Colonic mucosa (tissue), 4 donors: ENCODE measurements around the gene ABCA7. TPM values are rescaled to one million over a fixed set of nuclear protein-coding genes. Genes with fewer than 3 reads are reported as not detected.

Source experiments
- DNase-seq: peaks from one replicate; pipeline ENCODE4 v3.0.0-alpha.2; 2020
- H3K27ac ChIP-seq: fragments of 200-600 bp; one replicate; pipeline ENCODE4 v1.8.0; 2021
- H3K27me3 ChIP-seq: fragments of 200-600 bp; one replicate; pipeline ENCODE4 v1.8.0; 2021
- H3K36me3 ChIP-seq: fragments of 200-600 bp; one replicate; pipeline ENCODE4 v1.8.0; 2021
- H3K4me1 ChIP-seq: fragments of 200-600 bp; one replicate; pipeline ENCODE4 v1.8.0; 2021; ENCODE audit warnings: mild to moderate bottlenecking
- H3K4me3 ChIP-seq: fragments of 200-600 bp; one replicate; pipeline ENCODE4 v1.8.0; 2021
- H3K9ac ChIP-seq, 2 donors: one replicate each; pipeline ENCODE4 v1.7.0; 2013; ENCODE audit warnings: control low read depth in 2 of 2, low read depth in 2 of 2, low read length in 2 of 2
- H3K9me3 ChIP-seq: fragments of 200-600 bp; one replicate; pipeline ENCODE4 v1.8.0; 2021
- CTCF ChIP-seq: fragments of 200-600 bp; IDR thresholded peaks from one replicate; pipeline ENCODE4 v1.8.0; 2022; ENCODE audit warnings: antibody characterized with exemption, mild to moderate bottlenecking
- intact Hi-C: fragments of 100-400 bp; cut with DNase I; formaldehyde crosslinking; loops from one replicate; pipeline ENCODE4 v1.14.1; 2022
- total RNA-seq, 2 donors: library from RNA; stranded (reverse); fragmentation: NEBNext Ultra II Directional in 1 of 2; extraction: Animal tissue kit (Norgen Biotek cat#: 25700) in 1 of 2; gene quantifications; one replicate each; pipeline ENCODE4 v1.2.1, GENCODE V29; 2021
- donor health status: healthy.
- donor health status: DM: no; HTN: no; CAD: no.
- donor health status: DM: no; HTN: no; CAD: no.

ABCA7 gene
- total RNA-seq, 2 donors from 2014 or later, result 23.9 to 31.6 TPM

GRCh38 chr19:1057176-1057855, 17.4 kb downstream of the ABCA7 start:
- H3K4me1 ChIP-seq, result no peaks in the 10 kb centered on the region
- no peak for DNase-seq
- no peak overlapping the region for H3K27ac ChIP-seq
- H3K27me3 ChIP-seq, result no peaks in the 10 kb centered on the region
- intact Hi-C loops, result no loop called here
- no peaks in the 10 kb centered on the region for H3K36me3 ChIP-seq
- H3K9ac ChIP-seq, result no peak overlapping the region
- H3K4me3 ChIP-seq, result no peak overlapping the region
- no peaks in the 10 kb centered on the region for H3K9me3 ChIP-seq
- TF ChIP-seq CTCF, result no peak

- H3K9ac ChIP-seq, result no peak overlapping the region
- intact Hi-C loops, result no loop called here
- no peak overlapping the region for H3K4me3 ChIP-seq
- H3K36me3 ChIP-seq, result no peaks in the 10 kb centered on the region
- H3K27ac ChIP-seq, result no peak overlapping the region
- H3K4me1 ChIP-seq, result no peaks in the 10 kb centered on the region
- no peak for DNase-seq
- no peaks in the 10 kb centered on the region for H3K9me3 ChIP-seq
- no peak for TF ChIP-seq CTCF
- no peaks in the 10 kb centered on the region for H3K27me3 ChIP-seq
These were observed 18.2 kb downstream of the ABCA7 start for GRCh38 chr19:1058112-1058511.

- H3K36me3 ChIP-seq, result no peaks in the 10 kb centered on the region
- DNase-seq, result no peak
- H3K9ac ChIP-seq, result no peak overlapping the region
- H3K9me3 ChIP-seq, result no peaks in the 10 kb centered on the region
- TF ChIP-seq CTCF, result no peak
- H3K27me3 ChIP-seq, result no peaks in the 10 kb centered on the region
- intact Hi-C loops, result no loop called here
- H3K4me1 ChIP-seq, result peaks cover 8% of the 10 kb centered on the region
- H3K4me3 ChIP-seq, result no peak overlapping the region
- no peak overlapping the region for H3K27ac ChIP-seq
These were observed 20.8 kb downstream of the ABCA7 start for GRCh38 chr19:1060689-1061088.

GRCh38 chr19:1061987-1062386, 22.1 kb downstream of the ABCA7 start:
- no peak for TF ChIP-seq CTCF
- peak; percentile 18 for DNase-seq
- Histone ChIP-seq H3K4me1 (peaks cover 18% of the 10 kb centered on the region), H3K4me3 (no peak overlapping the region), H3K9ac (no peak overlapping the region), H3K27ac (no peak overlapping the region), H3K36me3 (no peaks in the 10 kb centered on the region), H3K27me3 (peaks cover 8% of the 10 kb centered on the region), H3K9me3 (no peaks in the 10 kb centered on the region)
- intact Hi-C loops, result no loop called here

GRCh38 chr19:1062387-1063029, 22.6 kb downstream of the ABCA7 start:
- no peaks in the 10 kb centered on the region for H3K36me3 ChIP-seq
- no peak overlapping the region for H3K4me3 ChIP-seq
- H3K9ac ChIP-seq, result no peak overlapping the region
- H3K4me1 ChIP-seq, result peaks cover 21% of the 10 kb centered on the region
- DNase-seq, result peak; percentile 22
- no peak for TF ChIP-seq CTCF
- H3K9me3 ChIP-seq, result no peaks in the 10 kb centered on the region
- intact Hi-C loops, result no loop called here
- no peak overlapping the region for H3K27ac ChIP-seq
- peaks cover 13% of the 10 kb centered on the region for H3K27me3 ChIP-seq
